Activated naive CD4-positive, alpha-beta T cell treated with anti-CD3 and anti-CD28 coated beads for 36 hours (primary cell): ENCODE results near the gene SF3A1. TPM values are rescaled to one million over a fixed set of nuclear protein-coding genes. Genes with fewer than 3 reads are reported as not detected.

Experiments
- CTCF ChIA-PET: fragments of 350-600 bp; sonication (Branson Sonifier 250); formaldehyde crosslinking; loops from one replicate; lab custom pipeline; 2021; ENCODE audit warnings: antibody characterized with exemption; lab: Charles Lee
- DNase-seq: peaks from one replicate; pipeline ENCODE4 v3.0.0-alpha.2; 2020
- H3K27ac Mint-ChIP-seq: one replicate; pipeline ENCODE4 v1.8.0; 2021; ENCODE audit warnings: mild to moderate bottlenecking, mixed read lengths
- H3K27me3 Mint-ChIP-seq: one replicate; pipeline ENCODE4 v1.8.0; 2021; ENCODE audit warnings: low read depth, mixed read lengths
- H3K36me3 Mint-ChIP-seq: one replicate; pipeline ENCODE4 v1.8.0; 2021; ENCODE audit warnings: low read depth, mixed read lengths
- H3K4me1 Mint-ChIP-seq: one replicate; pipeline ENCODE4 v1.8.0; 2021; ENCODE audit warnings: low read depth, mixed read lengths
- H3K4me3 Mint-ChIP-seq: one replicate; pipeline ENCODE4 v1.8.0; 2021; ENCODE audit warnings: mild to moderate bottlenecking, moderate library complexity, mixed read lengths
- H3K9me3 Mint-ChIP-seq: one replicate; pipeline ENCODE4 v1.8.0; 2021; ENCODE audit warnings: mixed read lengths
- intact Hi-C: fragments of 100-400 bp; cut with micrococcal nuclease; formaldehyde crosslinking; loops from one replicate; pipeline ENCODE4 v1.15.1; 2023
- total RNA-seq, 2 experiments: library from RNA; stranded (reverse); gene quantifications; one replicate each; pipeline ENCODE4 v1.2.3, GENCODE V29; 2021

SF3A1 gene
- total RNA-seq, 2 experiments from 2014 or later: 274 to 276 TPM

- Mint-ChIP-seq H3K27ac (no peak overlapping the region), H3K4me3 (no peak overlapping the region), H3K36me3 (peaks cover 3% of the 10 kb centered on the region), H3K9me3 (no peaks in the 10 kb centered on the region), H3K27me3 (no peaks in the 10 kb centered on the region), H3K4me1 (peaks cover 4% of the 10 kb centered on the region)
- DNase-seq: no peak
- intact Hi-C loops: no loop called here
- CTCF ChIA-PET: interaction anchor here (2.8 kb wide), 1 partner anchor 75 kb away, joined by 13 read pairs; no protein-coding TSS in a partner anchor
Observed at GRCh38 chr22:30362651-30363281, 6.1 kb upstream of the SF3A1 start.

GRCh38 chr22:30361916-30362650, 5.4 kb upstream of the SF3A1 start:
- CTCF ChIA-PET: interaction anchor here (2.8 kb wide), 1 partner anchor 74 kb away, joined by 13 read pairs; no protein-coding TSS in a partner anchor
- intact Hi-C loops: no loop called here
- Mint-ChIP-seq H3K36me3 (peaks cover 3% of the 10 kb centered on the region), H3K27ac (no peak overlapping the region), H3K4me1 (peaks cover 8% of the 10 kb centered on the region), H3K4me3 (no peak overlapping the region), H3K9me3 (no peaks in the 10 kb centered on the region), H3K27me3 (no peaks in the 10 kb centered on the region)
- DNase-seq: no peak

DNA sequence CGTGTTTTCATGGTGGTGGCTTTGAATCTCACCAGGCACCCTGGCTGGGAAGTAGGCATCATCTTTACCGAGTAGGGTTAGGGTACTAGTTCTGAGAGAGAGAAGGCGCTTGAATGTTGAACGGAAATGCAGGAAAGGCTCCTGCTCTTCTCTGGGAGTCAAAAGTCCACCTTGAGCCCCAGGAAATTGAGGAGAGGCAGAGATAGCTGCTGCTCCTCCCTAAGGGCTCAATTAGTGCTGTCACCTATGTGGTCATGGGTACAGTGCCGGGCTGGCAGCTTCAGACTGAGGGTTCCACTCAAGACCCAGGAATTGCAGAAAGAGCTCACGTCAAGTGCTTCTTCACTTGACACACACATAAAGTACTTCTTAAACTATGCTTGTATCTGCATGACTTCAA, 1.8 kb upstream of the SF3A1 start:
- Mint-ChIP-seq H3K36me3 (peaks cover 13% of the 10 kb centered on the region), H3K27ac (no peak overlapping the region), H3K9me3 (no peaks in the 10 kb centered on the region), H3K4me3 (no peak overlapping the region), H3K4me1 (peaks cover 33% of the 10 kb centered on the region), H3K27me3 (no peaks in the 10 kb centered on the region)
- intact Hi-C loops: loop anchor here (5.0 kb wide), 1 partner anchor 234 kb away; the partner anchor contains the start of gene PES1
- CTCF ChIA-PET: interaction anchor here (0.8 to 3.1 kb wide), 4 partner anchors 15 to 71 kb away, joined by 3 to 8 read pairs (median 5); partner anchors contain the start of gene RNF215
- no peak for DNase-seq

DNA sequence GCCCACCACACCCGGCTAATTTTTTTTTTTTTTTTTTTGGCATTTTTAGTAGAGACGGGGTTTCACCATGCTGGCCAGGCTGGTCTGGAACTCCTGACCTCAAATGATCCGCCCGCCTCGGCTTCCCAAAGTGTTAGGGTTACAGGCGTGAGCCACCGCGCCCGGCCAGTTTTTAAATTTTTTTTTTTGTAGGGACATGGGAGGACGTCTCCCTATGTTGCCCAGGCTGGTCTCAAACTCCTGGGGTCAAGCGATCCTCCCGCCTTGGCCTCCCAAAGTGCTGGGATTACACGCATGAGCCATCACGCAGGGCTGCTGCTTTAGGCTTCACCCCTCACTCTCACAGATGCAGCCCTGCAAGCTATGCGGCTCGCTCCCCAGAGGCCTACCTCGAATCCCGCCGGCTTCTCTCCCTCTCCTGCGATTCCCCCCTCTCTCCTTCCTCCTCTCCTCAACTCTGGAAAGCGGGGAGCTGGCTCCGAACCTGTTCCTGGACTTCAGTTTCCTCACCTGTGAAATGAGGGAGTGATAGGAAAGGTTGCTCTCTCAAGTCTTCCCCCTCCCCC, 1.0 kb upstream of the SF3A1 start:
- CTCF ChIA-PET: interaction anchor here (0.9 to 3.1 kb wide), 3 partner anchors 16 to 70 kb away, joined by 3 to 8 read pairs (median 7); partner anchors contain the start of gene RNF215
- no peaks in the 10 kb centered on the region for H3K27me3 Mint-ChIP-seq
- peaks cover 15% of the 10 kb centered on the region for H3K36me3 Mint-ChIP-seq
- H3K9me3 Mint-ChIP-seq: no peaks in the 10 kb centered on the region
- no peak overlapping the region for H3K27ac Mint-ChIP-seq
- peak overlapping the region; percentile 92 for H3K4me3 Mint-ChIP-seq
- peaks cover 39% of the 10 kb centered on the region for H3K4me1 Mint-ChIP-seq
- DNase-seq: no peak
- intact Hi-C loops: loop anchor here (2.0 to 5.0 kb wide), 3 partner anchors 29 to 235 kb away; partner anchors contain the start of genes MTFP1, PES1 and RNF215

DNA sequence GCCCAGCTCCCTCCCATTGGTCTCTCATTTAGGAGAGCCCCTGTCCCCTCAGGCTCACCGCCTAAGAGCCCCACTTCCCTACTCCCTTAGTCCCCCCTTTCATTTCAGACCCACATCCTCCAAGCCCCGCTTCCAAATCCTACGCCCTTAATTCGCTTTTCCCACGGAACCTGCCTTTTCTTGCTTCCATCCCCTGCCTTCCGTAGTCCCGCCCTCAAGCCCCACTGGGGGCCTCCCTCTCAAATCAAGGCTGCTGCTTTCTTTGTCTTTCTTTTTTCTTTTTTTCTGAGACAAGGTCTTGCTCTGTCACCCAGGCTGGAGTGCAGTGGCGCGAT, 509 bp upstream of the SF3A1 start:
- CTCF ChIA-PET: interaction anchor here (0.6 to 3.1 kb wide), 4 partner anchors 30 to 95 kb away, joined by 3 to 7 read pairs (median 4); partner anchors contain the start of gene RNF215
- Mint-ChIP-seq H3K4me3 (peak overlapping the region; percentile 92), H3K9me3 (no peaks in the 10 kb centered on the region), H3K4me1 (peaks cover 44% of the 10 kb centered on the region), H3K27ac (peak overlapping the region; percentile 51), H3K27me3 (no peaks in the 10 kb centered on the region), H3K36me3 (peaks cover 19% of the 10 kb centered on the region)
- no peak for DNase-seq
- intact Hi-C loops: loop anchor here (2.0 to 5.0 kb wide), 3 partner anchors 30 to 235 kb away; partner anchors contain the start of genes MTFP1, PES1 and RNF215

GRCh38 chr22:30354644-30355043, 2.0 kb downstream of the SF3A1 start:
- Mint-ChIP-seq H3K4me3 (peak overlapping the region; percentile 46), H3K36me3 (peaks cover 41% of the 10 kb centered on the region), H3K4me1 (peaks cover 66% of the 10 kb centered on the region), H3K27me3 (no peaks in the 10 kb centered on the region), H3K9me3 (no peaks in the 10 kb centered on the region), H3K27ac (peak overlapping the region; percentile 68)
- CTCF ChIA-PET: interaction anchor here (0.6 to 1.2 kb wide), 3 partner anchors 30 to 91 kb away, joined by 3 to 4 read pairs (median 4); partner anchors contain the start of gene RNF215
- no peak for DNase-seq
- intact Hi-C loops: loop anchor here (5.0 kb wide), 1 partner anchor 238 kb away; the partner anchor contains the start of gene PES1

- H3K4me1 Mint-ChIP-seq: peaks cover 85% of the 10 kb centered on the region
- H3K36me3 Mint-ChIP-seq: peaks cover 64% of the 10 kb centered on the region
- H3K27me3 Mint-ChIP-seq: no peaks in the 10 kb centered on the region
- CTCF ChIA-PET: interaction anchor here (0.7 kb wide), 1 partner anchor 320 kb away, joined by 3 read pairs; no protein-coding TSS in a partner anchor
- no peak overlapping the region for H3K27ac Mint-ChIP-seq
- intact Hi-C loops: no loop called here
- DNase-seq: no peak
- H3K4me3 Mint-ChIP-seq: no peak overlapping the region
- H3K9me3 Mint-ChIP-seq: no peaks in the 10 kb centered on the region
Observed at GRCh38 chr22:30351226-30351625, 5.5 kb downstream of the SF3A1 start.

DNA sequence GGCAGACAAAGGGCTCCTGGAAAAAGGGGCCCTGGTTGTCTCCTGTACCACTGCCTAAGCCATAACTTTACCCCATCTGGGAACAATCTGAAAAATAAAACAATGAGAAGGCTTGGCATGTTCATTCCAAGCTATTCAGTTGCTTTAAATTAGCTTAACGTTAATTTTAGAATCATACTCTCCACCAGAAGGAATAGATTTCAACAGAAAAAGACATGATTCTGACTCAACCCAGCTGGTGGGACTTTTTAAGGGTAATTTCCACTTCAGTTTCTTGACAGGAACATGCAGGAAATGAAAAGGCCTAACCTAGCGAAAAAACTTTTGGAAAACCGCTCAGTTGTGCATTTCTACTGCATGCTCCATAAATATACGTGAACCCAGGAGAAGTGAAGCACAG, 7.9 kb downstream of the SF3A1 start:
- Mint-ChIP-seq H3K9me3 (no peaks in the 10 kb centered on the region), H3K36me3 (peaks cover 70% of the 10 kb centered on the region), H3K27me3 (no peaks in the 10 kb centered on the region), H3K27ac (peak overlapping the region; percentile 90), H3K4me1 (peaks cover 79% of the 10 kb centered on the region), H3K4me3 (peak overlapping the region; percentile 4)
- DNase-seq: peak; percentile 29
- CTCF ChIA-PET: interaction anchor here (0.7 to 2.6 kb wide), 2 partner anchors 13 to 61 kb away, joined by 3 to 12 read pairs; no protein-coding TSS in a partner anchor
- intact Hi-C loops: no loop called here

GRCh38 chr22:30348404-30348803, 8.3 kb downstream of the SF3A1 start:
- no peak for DNase-seq
- peak overlapping the region; percentile 4 for H3K4me3 Mint-ChIP-seq

DNA sequence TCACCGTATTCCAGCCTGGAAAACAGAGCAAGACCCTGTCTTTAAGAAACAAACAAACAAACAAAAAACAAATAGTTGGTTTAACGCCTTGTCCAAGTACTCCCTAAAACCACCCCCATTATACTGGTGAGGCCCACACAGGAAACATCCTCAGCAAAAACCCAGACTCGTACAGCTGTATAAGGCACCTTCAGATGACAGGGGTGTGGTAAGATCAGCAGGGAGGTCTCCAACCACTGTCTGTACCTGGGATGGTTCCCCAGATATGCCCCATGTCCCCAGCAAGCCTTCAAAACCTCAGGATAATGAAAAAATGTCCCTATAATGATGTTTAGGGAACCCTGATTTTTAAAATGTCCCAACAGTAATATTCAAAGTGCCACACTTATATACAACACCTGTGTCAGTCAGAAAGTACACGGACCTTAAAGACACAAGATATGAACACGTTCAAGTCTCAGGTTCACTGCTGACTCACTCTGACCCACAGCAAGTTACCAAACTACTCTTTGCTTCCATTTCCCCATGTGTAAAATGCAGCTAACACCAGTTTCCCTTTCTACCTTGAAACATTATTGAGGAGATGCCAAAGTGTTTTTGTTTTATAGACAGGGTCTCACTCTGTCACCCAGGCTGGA, 9.3 kb downstream of the SF3A1 start:
- Mint-ChIP-seq H3K4me3 (no peak overlapping the region), H3K27ac (peak overlapping the region; percentile 90), H3K9me3 (no peaks in the 10 kb centered on the region), H3K4me1 (peaks cover 69% of the 10 kb centered on the region), H3K36me3 (peaks cover 74% of the 10 kb centered on the region), H3K27me3 (no peaks in the 10 kb centered on the region)
- peak; percentile 54 for DNase-seq
- intact Hi-C loops: loop anchor here (1.0 kb wide), 2 partner anchors 9 to 20 kb away; partner anchors contain the start of gene SF3A1
- CTCF ChIA-PET: interaction anchor here (1.0 kb wide), 1 partner anchor 60 kb away, joined by 3 read pairs; no protein-coding TSS in a partner anchor

More at GRCh38 chr22:30348404-30348803, 8.3 kb downstream of the SF3A1 start:
- peaks cover 75% of the 10 kb centered on the region for H3K4me1 Mint-ChIP-seq
- H3K27me3 Mint-ChIP-seq: no peaks in the 10 kb centered on the region
- H3K36me3 Mint-ChIP-seq: peaks cover 73% of the 10 kb centered on the region
- CTCF ChIA-PET: interaction anchor here (0.7 to 2.6 kb wide), 2 partner anchors 13 to 61 kb away, joined by 3 to 12 read pairs; no protein-coding TSS in a partner anchor
- H3K9me3 Mint-ChIP-seq: no peaks in the 10 kb centered on the region
- H3K27ac Mint-ChIP-seq: peak overlapping the region; percentile 90
- intact Hi-C loops: no loop called here

- peak overlapping the region; percentile 82 for H3K27ac Mint-ChIP-seq
- no peak overlapping the region for H3K4me3 Mint-ChIP-seq
- no peaks in the 10 kb centered on the region for H3K9me3 Mint-ChIP-seq
- no peaks in the 10 kb centered on the region for H3K27me3 Mint-ChIP-seq
- peaks cover 70% of the 10 kb centered on the region for H3K36me3 Mint-ChIP-seq
- peaks cover 45% of the 10 kb centered on the region for H3K4me1 Mint-ChIP-seq
- DNase-seq: peak; percentile 16
- intact Hi-C loops: no loop called here
- CTCF ChIA-PET: interaction anchor here (1.0 kb wide), 1 partner anchor 46 kb away, joined by 3 read pairs; no protein-coding TSS in a partner anchor
Observed at GRCh38 chr22:30344447-30345200, 12.1 kb downstream of the SF3A1 start.
